GM12891 (cell line): ENCODE measurements around the gene PPP1R12B.

ENCODE experiments used
- POLR2A ChIP-seq: IDR thresholded peaks from 2 replicates; pipeline ENCODE4 v1.6.1; 2011; ENCODE audit warnings: low read depth, low read length, control low read depth
- POLR2AphosphoS5 ChIP-seq: IDR thresholded peaks from 2 replicates; pipeline ENCODE4 v1.6.1; 2011; ENCODE audit warnings: low read depth, low read length, control low read depth
- TAF1 ChIP-seq: IDR thresholded peaks from 2 replicates; pipeline ENCODE4 v1.6.1; 2011; ENCODE audit warnings: low read depth, low read length, control low read depth

- TF ChIP-seq POLR2A (no peak), POLR2AphosphoS5 (no peak), TAF1 (no peak)
These were observed 283.7 kb downstream of the PPP1R12B start for GRCh38 chr1:202632241-202632640.
